ENCODE results near the gene TMTC1.

GRCh38 chr12:29778531-29778930 lies 5.2 kb downstream of the TMTC1 start:
- TF ChIP-seq EZH2 (IDR thresholded peaks at IDR 0.05; ENCODE audit: low read depth) (no peak), CTCF (conservative IDR thresholded peaks at IDR 0.05) (no peak)
